GM23338 (cell line): Measurements from ENCODE around the gene MAP3K7CL.

Source experiments
- CREB1 ChIP-seq: fragments of 250-450 bp; sonication (Bioruptor Pico); IDR thresholded peaks from 2 replicates; pipeline ENCODE4 v1.5.0; 2020; ENCODE audit warnings: low read depth, mild to moderate bottlenecking, moderate library complexity
- EZH2 ChIP-seq: fragments of 200-600 bp; sonication (generic); IDR thresholded peaks from one replicate; pipeline ENCODE4 v1.8.0; 2017; ENCODE audit warnings: antibody characterized with exemption, mild to moderate bottlenecking, low read depth; ENCODE audit not compliant: unreplicated experiment
- EZH2phosphoT487 ChIP-seq: fragments of 200-600 bp; sonication (generic); IDR thresholded peaks from one replicate; pipeline ENCODE4 v1.8.1; 2018; ENCODE audit warnings: antibody characterized with exemption; ENCODE audit not compliant: unreplicated experiment
- NANOG ChIP-seq: IDR thresholded peaks from 2 replicates; pipeline ENCODE4 v1.6.1; 2016; ENCODE audit warnings: antibody characterized with exemption, borderline replicate concordance
- POLR2AphosphoS5 ChIP-seq: IDR thresholded peaks from 2 replicates; pipeline ENCODE4 v1.6.1; 2016; ENCODE audit warnings: antibody characterized with exemption, low read depth
- REST ChIP-seq: IDR thresholded peaks from one replicate; pipeline ENCODE4 v1.6.1; 2018; ENCODE audit warnings: antibody characterized with exemption; ENCODE audit not compliant: unreplicated experiment
- ZNF331 ChIP-seq: fragments of 250-450 bp; sonication (Bioruptor Pico); IDR thresholded peaks from 2 replicates; pipeline ENCODE4 v1.5.0; 2020; ENCODE audit warnings: low read depth, mild to moderate bottlenecking, moderate library complexity
- ZNF462 ChIP-seq: fragments of 250-450 bp; sonication (Bioruptor Pico); IDR thresholded peaks from 2 replicates; pipeline ENCODE4 v1.5.0; 2020; ENCODE audit warnings: mild to moderate bottlenecking, moderate library complexity
- TF ChIP-seq, protein P1 (sequence below), 2 experiments: fragments of 200-600 bp in 1 of 2; sonication (generic) in 1 of 2; conservative IDR thresholded peaks; 2 replicates each; pipeline versions ENCODE4 v1.5.1 to v1.6.1; 2016 to 2017; ENCODE audit warnings: antibody characterized with exemption in 2 of 2, low read depth in 2 of 2, mild to moderate bottlenecking in 2 of 2, moderate library complexity in 1 of 2

DNA sequence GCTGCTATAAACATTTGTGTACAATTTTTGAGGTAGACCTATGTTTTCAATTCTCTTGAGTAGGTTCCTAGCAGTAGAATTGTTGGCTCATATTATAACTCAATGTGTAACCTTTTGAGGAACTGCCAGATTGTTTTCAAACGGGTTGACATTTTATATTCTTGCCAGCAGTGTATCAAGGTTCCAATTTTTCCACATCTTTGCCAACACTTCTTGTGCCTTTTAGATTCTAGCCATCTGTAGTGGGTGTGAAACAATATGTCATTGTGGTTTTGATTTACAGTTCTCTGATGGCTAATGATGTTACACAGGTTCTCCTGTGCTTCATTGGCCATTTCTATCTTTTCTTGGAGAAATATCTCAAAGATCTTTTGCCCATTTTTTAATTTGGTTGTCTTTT is 36.4 kb downstream of the MAP3K7CL start:
- TF ChIP-seq, protein P1, sequence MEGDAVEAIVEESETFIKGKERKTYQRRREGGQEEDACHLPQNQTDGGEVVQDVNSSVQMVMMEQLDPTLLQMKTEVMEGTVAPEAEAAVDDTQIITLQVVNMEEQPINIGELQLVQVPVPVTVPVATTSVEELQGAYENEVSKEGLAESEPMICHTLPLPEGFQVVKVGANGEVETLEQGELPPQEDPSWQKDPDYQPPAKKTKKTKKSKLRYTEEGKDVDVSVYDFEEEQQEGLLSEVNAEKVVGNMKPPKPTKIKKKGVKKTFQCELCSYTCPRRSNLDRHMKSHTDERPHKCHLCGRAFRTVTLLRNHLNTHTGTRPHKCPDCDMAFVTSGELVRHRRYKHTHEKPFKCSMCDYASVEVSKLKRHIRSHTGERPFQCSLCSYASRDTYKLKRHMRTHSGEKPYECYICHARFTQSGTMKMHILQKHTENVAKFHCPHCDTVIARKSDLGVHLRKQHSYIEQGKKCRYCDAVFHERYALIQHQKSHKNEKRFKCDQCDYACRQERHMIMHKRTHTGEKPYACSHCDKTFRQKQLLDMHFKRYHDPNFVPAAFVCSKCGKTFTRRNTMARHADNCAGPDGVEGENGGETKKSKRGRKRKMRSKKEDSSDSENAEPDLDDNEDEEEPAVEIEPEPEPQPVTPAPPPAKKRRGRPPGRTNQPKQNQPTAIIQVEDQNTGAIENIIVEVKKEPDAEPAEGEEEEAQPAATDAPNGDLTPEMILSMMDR (conservative IDR thresholded peaks at IDR 0.05; ENCODE audit: low read depth in 2 of 2), result no peak
- no peak for TF ChIP-seq EZH2
- no peak for TF ChIP-seq REST
- TF ChIP-seq POLR2AphosphoS5, result no peak
- no peak for TF ChIP-seq CREB1 (CRISPR knock-in tag)
- no peak for TF ChIP-seq EZH2phosphoT487
- TF ChIP-seq NANOG, result no peak
- no peak for TF ChIP-seq ZNF462 (CRISPR knock-in tag)
- no peak for TF ChIP-seq ZNF331 (CRISPR knock-in tag)
